NOMO-1 treated with dmso at 0.1 percent for 144 hours (cell line): Measurements from ENCODE around the gene SH2B2.
"Not testable (repeated sequence)": the region's sequence is repeated elsewhere in the genome, so short reads cannot be mapped to it uniquely, and the experiment has no call there.

Source experiments
- DNase-seq: peaks from one replicate; lab custom pipeline; 2025; ENCODE audit not compliant: unreplicated experiment; lab: John Stamatoyannopoulos, UW

The SH2B2 gene

DNA sequence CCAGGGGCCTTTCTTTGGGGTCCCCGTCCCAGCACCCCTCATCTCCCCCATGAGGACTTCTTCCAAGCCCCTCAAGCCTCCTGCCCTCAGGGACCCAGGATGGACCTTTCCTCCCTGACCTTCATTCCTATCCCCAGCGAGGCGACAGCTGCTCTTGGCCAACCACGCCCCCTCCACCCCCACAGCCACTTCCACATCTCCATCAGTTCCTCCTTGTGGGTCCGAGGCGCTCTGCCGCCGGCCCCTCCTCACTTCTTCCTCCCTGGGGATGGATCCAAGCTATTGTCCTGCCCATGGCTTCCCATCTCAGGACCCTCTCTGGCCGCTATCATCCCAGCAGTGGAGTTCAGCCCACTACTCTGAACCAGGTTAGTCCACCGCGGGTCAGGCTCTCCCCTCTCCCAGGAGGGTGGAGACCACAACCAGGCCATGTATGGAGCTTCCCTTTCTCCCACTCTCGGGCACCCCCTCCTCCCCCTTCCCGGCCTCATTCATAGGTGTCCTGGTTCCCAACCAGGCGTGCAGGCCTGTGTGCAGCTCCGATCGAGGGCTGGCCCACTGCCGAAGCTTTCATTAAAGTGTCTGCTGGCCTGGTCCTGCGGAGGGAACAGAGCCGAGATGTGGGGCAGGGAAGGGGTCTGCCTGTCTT lies 1.7 kb upstream of the SH2B2 start:
- peak; percentile 69 for DNase-seq

GRCh38 chr7:102285540-102286236 lies 980 bp upstream of the SH2B2 start:
- DNase-seq, result peak; percentile 77

- DNase-seq, result no peak
These were observed 678 bp downstream of the SH2B2 start for GRCh38 chr7:102287111-102287980.

- no peak for DNase-seq
These were observed 1.3 kb downstream of the SH2B2 start for GRCh38 chr7:102287981-102288278.

GRCh38 chr7:102288285-102288930 lies 1.7 kb downstream of the SH2B2 start:
- peak; percentile 61 for DNase-seq

GRCh38 chr7:102289057-102289456 lies 2.4 kb downstream of the SH2B2 start:
- no peak for DNase-seq

DNA sequence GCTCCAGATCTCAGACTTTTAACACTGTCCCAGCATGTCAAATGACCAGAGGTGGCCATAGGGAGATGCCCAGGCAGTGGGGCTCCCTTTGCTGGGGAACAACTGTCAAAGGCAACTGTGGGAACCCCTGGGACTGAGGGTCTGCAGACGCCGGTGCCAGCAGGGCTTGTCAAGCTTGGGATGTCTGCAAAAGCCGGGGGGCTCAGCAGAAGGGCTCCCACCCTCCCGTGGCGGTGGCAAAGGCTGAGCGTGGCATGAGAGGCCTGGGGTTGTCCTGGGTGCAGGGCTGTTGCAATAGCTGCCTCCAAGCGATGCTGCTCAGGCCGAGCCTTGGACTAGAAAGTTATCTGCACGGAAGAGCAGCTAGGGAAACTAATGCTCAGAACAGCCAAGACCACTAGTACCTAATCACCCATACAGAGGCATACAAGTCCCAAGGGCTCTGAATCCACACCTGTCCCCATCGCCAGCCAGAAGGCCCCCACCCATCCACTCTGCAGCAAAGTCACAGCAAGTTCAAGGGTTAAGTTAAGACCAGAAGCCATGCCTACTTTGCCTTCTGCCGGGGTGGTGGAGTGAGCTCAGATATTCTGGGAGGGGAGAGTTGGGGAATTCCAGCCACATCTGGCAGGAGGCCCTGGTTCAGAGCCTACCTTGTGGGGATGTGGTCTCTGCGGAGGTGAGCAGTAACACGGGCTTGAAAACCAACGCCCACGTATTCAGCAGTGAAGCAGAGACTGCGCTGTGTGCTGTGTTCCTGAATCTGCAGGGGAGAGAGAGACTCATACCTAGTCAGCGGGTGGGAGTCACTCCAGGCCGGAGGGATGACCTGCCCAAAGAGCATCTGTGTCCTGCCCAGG lies 4.6 kb downstream of the SH2B2 start:
- DNase-seq, result no peak

DNA sequence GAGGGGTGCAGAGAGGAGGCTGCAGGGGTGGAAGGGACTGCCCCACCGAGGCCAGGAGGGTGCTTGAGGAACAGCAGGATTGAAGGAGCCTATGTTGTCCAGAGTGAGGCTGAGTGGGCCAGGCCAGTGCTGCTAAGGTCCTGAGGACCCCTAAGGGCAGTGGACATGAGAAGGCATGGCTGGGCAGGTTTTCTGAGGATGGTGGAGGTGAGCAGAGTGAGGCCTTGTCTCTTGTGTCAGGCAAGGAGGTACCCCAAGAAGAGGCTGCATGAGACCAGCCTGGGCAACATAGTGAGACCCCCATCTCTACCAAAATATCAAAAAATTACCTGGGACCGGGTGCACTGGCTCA lies 5.2 kb downstream of the SH2B2 start:
- no peak for DNase-seq

- DNase-seq, result no peak
These were observed 6.4 kb downstream of the SH2B2 start for GRCh38 chr7:102292813-102293798.

DNA sequence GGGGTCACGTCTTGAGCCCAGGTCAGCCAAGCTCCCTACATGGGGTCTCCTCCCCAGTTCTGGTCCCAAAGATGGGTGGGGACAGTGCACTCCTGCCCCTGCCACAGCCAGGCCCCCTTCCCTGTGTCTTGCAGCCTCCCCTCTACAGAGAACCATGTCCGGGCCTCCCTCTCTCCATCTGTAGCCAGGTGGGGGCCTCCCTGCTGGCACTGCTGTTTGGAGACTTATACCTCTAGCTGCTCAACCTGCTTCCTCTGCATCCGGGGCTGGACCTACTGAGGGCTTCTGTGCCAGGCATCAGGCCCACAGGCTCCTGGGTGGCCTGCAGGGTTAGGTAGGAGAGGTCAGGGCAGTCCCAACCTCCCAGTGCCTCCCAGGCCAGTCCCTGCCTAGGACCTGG lies 7.9 kb downstream of the SH2B2 start:
- no peak for DNase-seq

DNA sequence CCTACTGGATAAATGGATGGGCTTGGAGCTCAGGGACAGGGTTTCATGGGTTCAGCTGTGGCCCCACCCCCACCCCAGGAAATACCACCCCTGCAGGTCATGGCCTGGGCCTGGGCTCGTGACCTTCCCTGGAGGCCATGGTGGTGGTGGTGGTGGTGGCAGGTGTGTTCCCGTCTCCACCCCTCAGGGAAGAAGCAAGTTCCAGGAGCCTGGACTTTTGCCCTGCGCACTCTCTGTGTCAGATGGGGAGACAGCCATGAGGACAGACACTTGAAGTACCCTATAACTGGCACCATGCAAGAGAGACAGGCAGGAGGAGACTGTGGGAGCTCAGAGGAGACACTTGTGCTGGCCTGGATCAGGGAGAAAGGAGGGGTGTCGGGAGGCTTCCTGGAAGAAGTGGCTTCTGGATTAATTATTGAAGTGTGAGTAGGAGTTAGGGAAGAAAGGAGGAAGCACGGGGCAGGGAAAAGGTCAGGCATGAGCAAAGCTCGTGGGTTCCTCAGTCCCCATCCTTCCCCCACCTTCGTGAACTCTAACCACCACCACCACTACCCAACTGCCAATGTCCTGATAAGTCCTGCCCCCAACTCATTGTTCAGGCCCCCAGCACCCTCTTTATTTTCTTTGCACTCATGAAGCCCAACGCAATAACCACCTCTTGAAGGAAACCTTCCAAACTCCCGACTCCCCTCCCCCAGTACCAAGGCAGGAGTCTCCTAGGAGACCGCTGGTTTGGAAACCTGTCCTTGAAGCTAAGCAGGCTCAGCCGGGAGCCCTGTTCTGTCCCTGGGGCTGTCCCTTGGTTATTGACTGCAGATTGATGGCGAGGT lies 8.9 kb downstream of the SH2B2 start:
- DNase-seq, result no peak

DNA sequence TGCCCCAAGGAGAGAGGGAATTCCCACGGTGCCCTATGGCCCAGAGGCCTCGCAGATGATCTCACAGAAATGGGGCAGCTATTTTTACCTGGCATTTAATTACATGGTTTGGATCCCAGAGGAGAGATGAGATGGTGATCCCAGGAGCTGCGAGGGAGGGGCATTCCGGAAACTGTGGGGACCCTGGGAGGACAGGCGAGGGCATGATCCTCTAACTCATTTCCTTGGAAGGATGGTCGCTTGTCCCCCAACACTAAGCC lies 9.4 kb downstream of the SH2B2 start:
- no peak for DNase-seq

GRCh38 chr7:102296514-102296913 lies 9.8 kb downstream of the SH2B2 start:
- DNase-seq, result no peak

DNA sequence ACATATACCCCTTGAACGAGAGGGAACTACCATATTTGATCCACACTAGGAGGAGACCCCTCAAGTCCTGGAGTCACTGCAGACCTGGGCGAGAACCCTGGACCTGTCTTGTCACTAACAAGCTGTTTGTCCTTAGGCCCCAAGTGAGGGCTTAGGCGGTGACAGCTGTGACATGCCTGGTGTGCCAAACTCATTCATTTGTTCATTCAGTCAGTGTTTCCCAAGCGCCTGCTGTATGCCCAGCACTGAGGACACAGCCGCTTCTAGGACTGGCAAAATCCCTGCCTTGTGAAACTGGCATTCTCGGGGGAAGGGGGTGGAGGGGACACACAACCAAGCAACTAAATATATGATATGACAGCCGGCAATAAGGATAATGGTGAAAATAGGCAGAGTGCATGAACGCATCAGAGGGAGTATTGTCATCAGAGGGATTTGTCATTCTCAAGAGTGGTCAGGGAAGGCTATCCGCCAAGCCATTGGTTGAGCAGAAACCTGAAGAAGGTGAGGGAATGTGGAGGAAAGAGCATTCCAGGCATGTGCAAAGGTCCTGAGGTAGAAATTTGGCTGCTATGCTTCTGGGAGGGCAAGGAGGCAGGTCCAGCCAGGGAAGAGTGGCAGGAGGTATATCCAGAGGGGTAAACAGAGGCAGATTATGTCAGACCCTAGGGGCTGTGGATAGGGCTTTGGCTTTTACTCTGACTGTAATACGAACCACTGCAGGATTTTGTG lies 11.0 kb downstream of the SH2B2 start:
- DNase-seq, result no peak

GRCh38 chr7:102300643-102301221 lies 14.1 kb downstream of the SH2B2 start:
- no peak for DNase-seq

- not testable (repeated sequence) for DNase-seq
These were observed 14.7 kb downstream of the SH2B2 start for GRCh38 chr7:102301367-102301766.

GRCh38 chr7:102302025-102302424 lies 15.4 kb downstream of the SH2B2 start:
- no peak for DNase-seq
